ENCODE measurements around the gene PFDN1. TPM values are rescaled to one million over a fixed set of nuclear protein-coding genes. Genes with fewer than 3 reads are reported as not detected.

PFDN1 gene
- total RNA-seq, 1 experiment from 2014 or later: 94.1 TPM

GRCh38 chr5:140275837-140276236, 27.1 kb downstream of the PFDN1 start:
- no peak overlapping the region for H3K4me3 ChIP-seq (ENCODE audit: low read depth, low read length, poor library complexity, severe bottlenecking)
- no peak for DNase-seq (ENCODE audit: low spot score)
- H3K27ac ChIP-seq (ENCODE audit: low read depth, low read length, poor library complexity, severe bottlenecking): no peak overlapping the region
- BruUV-seq (replicated peaks): no TSS peak
- H3K27me3 ChIP-seq (replicated peaks; ENCODE audit: insufficient read depth, low read depth, low read length, poor library complexity): no peaks in the 10 kb centered on the region
- H3K4me1 ChIP-seq (ENCODE audit: insufficient read depth, low read length, poor library complexity, severe bottlenecking): no peaks in the 10 kb centered on the region
- H3K9me3 ChIP-seq (ENCODE audit: low read depth, low read length, poor library complexity, severe bottlenecking): peaks cover 5% of the 10 kb centered on the region
- no peak for TF ChIP-seq CTCF (conservative IDR thresholded peaks at IDR 0.05; ENCODE audit: low read depth, low read length)
- no peak for TF ChIP-seq EZH2 (IDR thresholded peaks at IDR 0.05; ENCODE audit: borderline replicate concordance, low read depth, low read length, poor library complexity, severe bottlenecking)
- ChIA-PET CTCF (no interaction called here), POLR2A (ENCODE audit: low non-redundant PET) (interaction anchor here (0.6 kb wide), 1 partner anchor 372 kb away, joined by 3 read pairs; the partner anchor contains the start of genes IK and NDUFA2)
- H3K36me3 ChIP-seq (ENCODE audit: insufficient read depth, low read length, poor library complexity, severe bottlenecking): peaks cover 19% of the 10 kb centered on the region
- intact Hi-C loops (cut with micrococcal nuclease; ENCODE audit: unreplicated experiment): no loop called here

GRCh38 chr5:140273401-140273877, 29.5 kb downstream of the PFDN1 start:
- H3K27ac ChIP-seq (ENCODE audit: low read depth, low read length, poor library complexity, severe bottlenecking): no peak overlapping the region
- peaks cover 5% of the 10 kb centered on the region for H3K36me3 ChIP-seq (ENCODE audit: insufficient read depth, low read length, poor library complexity, severe bottlenecking)
- no peak for DNase-seq (ENCODE audit: low spot score)
- no peaks in the 10 kb centered on the region for H3K27me3 ChIP-seq (replicated peaks; ENCODE audit: insufficient read depth, low read depth, low read length, poor library complexity)
- peaks cover 8% of the 10 kb centered on the region for H3K4me1 ChIP-seq (ENCODE audit: insufficient read depth, low read length, poor library complexity, severe bottlenecking)
- BruUV-seq (replicated peaks): no TSS peak
- ChIA-PET CTCF (no interaction called here), POLR2A (ENCODE audit: low non-redundant PET) (interaction anchor here (0.7 kb wide), 1 partner anchor 152 kb away, joined by 3 read pairs; no protein-coding TSS in a partner anchor)
- peaks cover 5% of the 10 kb centered on the region for H3K9me3 ChIP-seq (ENCODE audit: low read depth, low read length, poor library complexity, severe bottlenecking)
- no peak overlapping the region for H3K4me3 ChIP-seq (ENCODE audit: low read depth, low read length, poor library complexity, severe bottlenecking)
- intact Hi-C loops (cut with micrococcal nuclease; ENCODE audit: unreplicated experiment): no loop called here
- TF ChIP-seq CTCF (conservative IDR thresholded peaks at IDR 0.05; ENCODE audit: low read depth, low read length): no peak
- no peak for TF ChIP-seq EZH2 (IDR thresholded peaks at IDR 0.05; ENCODE audit: borderline replicate concordance, low read depth, low read length, poor library complexity, severe bottlenecking)

- intact Hi-C loops (cut with micrococcal nuclease; ENCODE audit: unreplicated experiment): no loop called here
- DNase-seq (ENCODE audit: low spot score): no peak
- TF ChIP-seq EZH2 (IDR thresholded peaks at IDR 0.05; ENCODE audit: borderline replicate concordance, low read depth, low read length, poor library complexity, severe bottlenecking) (no peak), CTCF (conservative IDR thresholded peaks at IDR 0.05; ENCODE audit: low read depth, low read length) (no peak)
- H3K9me3 ChIP-seq (ENCODE audit: low read depth, low read length, poor library complexity, severe bottlenecking): no peaks in the 10 kb centered on the region
- H3K27me3 ChIP-seq (replicated peaks; ENCODE audit: insufficient read depth, low read depth, low read length, poor library complexity): no peaks in the 10 kb centered on the region
- ChIA-PET CTCF (interaction anchor here (0.6 kb wide), 1 partner anchor 204 kb away, joined by 6 read pairs; no protein-coding TSS in a partner anchor), POLR2A (ENCODE audit: low non-redundant PET) (no interaction called here)
- no peaks in the 10 kb centered on the region for H3K36me3 ChIP-seq (ENCODE audit: insufficient read depth, low read length, poor library complexity, severe bottlenecking)
- H3K4me1 ChIP-seq (ENCODE audit: insufficient read depth, low read length, poor library complexity, severe bottlenecking): peaks cover 8% of the 10 kb centered on the region
- no TSS peak for BruUV-seq (replicated peaks)
- no peak overlapping the region for H3K4me3 ChIP-seq (ENCODE audit: low read depth, low read length, poor library complexity, severe bottlenecking)
- no peak overlapping the region for H3K27ac ChIP-seq (ENCODE audit: low read depth, low read length, poor library complexity, severe bottlenecking)
Measured at GRCh38 chr5:140270008-140270407, 32.9 kb downstream of the PFDN1 start.

All from A673 (cell line).